ENCODE data around the gene TNNI3K. TPM values are rescaled to one million over a fixed set of nuclear protein-coding genes. Genes with fewer than 3 reads are reported as not detected.

Gene TNNI3K
- total RNA-seq, 1 donor from 2014 or later, result 1.1 TPM

- no peaks in the 10 kb centered on the region for H3K4me1 ChIP-seq
- H3K27ac ChIP-seq, result no peak overlapping the region
- intact Hi-C loops (cut with DNase I), result no loop called here
- no peaks in the 10 kb centered on the region for H3K27me3 ChIP-seq (ENCODE audit: low read depth)
- no peaks in the 10 kb centered on the region for H3K9me3 ChIP-seq
- no peak for ATAC-seq
- H3K4me3 ChIP-seq, result no peak overlapping the region
- no peaks in the 10 kb centered on the region for H3K36me3 ChIP-seq
- DNase-seq, result no peak
- TF ChIP-seq CTCF (IDR thresholded peaks at IDR 0.05), result no peak
Observed at GRCh38 chr1:74579425-74579824, 344.2 kb downstream of the TNNI3K start.

GRCh38 chr1:74583397-74583796 lies 348.2 kb downstream of the TNNI3K start:
- TF ChIP-seq CTCF (IDR thresholded peaks at IDR 0.05), result no peak
- H3K4me1 ChIP-seq, result no peaks in the 10 kb centered on the region
- H3K4me3 ChIP-seq, result no peak overlapping the region
- H3K9me3 ChIP-seq, result no peaks in the 10 kb centered on the region
- no peak for ATAC-seq
- intact Hi-C loops (cut with DNase I), result no loop called here
- H3K27me3 ChIP-seq (ENCODE audit: low read depth), result no peaks in the 10 kb centered on the region
- no peak overlapping the region for H3K27ac ChIP-seq
- no peak for DNase-seq
- H3K36me3 ChIP-seq, result no peaks in the 10 kb centered on the region

- H3K4me1 ChIP-seq, result no peaks in the 10 kb centered on the region
- H3K4me3 ChIP-seq, result no peak overlapping the region
- no peaks in the 10 kb centered on the region for H3K9me3 ChIP-seq
- TF ChIP-seq CTCF (IDR thresholded peaks at IDR 0.05), result no peak
- intact Hi-C loops (cut with DNase I), result no loop called here
- H3K27ac ChIP-seq, result no peak overlapping the region
- DNase-seq (no peak), ATAC-seq (peak in 1 of 2 donors; percentile 60)
- no peaks in the 10 kb centered on the region for H3K36me3 ChIP-seq
- H3K27me3 ChIP-seq (ENCODE audit: low read depth), result no peaks in the 10 kb centered on the region
Observed at GRCh38 chr1:74584185-74584584, 349.0 kb downstream of the TNNI3K start.

DNA sequence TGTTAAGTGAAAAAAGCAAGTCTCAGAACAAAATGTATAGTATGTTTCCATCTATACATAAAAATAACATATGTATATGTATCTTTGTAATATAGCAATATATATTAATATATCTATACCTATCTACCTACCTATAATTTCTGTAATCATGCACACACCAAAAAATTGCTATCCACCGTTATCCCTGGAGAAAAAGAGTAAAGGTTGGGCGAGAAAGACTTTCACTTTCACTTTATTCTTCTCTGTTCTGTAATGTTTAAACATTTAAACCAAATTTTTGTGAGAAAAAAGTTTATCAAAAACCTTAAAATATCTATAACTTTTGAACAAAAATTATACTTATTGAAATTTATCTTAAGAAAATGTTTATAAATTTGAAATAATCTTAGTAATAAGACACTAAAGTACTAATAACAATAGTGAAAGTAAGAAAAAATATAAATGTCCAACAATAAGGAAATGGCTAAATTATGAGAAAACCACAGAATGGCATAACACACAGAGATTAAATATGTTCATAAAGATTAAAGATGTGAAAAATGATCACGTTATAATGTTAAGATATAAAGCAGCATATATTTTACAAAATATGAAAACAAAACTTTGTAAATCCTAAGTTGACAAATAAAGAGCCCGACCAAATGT lies 351.2 kb downstream of the TNNI3K start:
- Histone ChIP-seq H3K4me3 (no peak overlapping the region), H3K36me3 (no peaks in the 10 kb centered on the region), H3K4me1 (no peaks in the 10 kb centered on the region), H3K9me3 (no peaks in the 10 kb centered on the region), H3K27me3 (ENCODE audit: low read depth) (no peaks in the 10 kb centered on the region), H3K27ac (no peak overlapping the region)
- ATAC-seq (no peak), DNase-seq (no peak)
- TF ChIP-seq CTCF (IDR thresholded peaks at IDR 0.05), result no peak
- intact Hi-C loops (cut with DNase I), result no loop called here

DNA sequence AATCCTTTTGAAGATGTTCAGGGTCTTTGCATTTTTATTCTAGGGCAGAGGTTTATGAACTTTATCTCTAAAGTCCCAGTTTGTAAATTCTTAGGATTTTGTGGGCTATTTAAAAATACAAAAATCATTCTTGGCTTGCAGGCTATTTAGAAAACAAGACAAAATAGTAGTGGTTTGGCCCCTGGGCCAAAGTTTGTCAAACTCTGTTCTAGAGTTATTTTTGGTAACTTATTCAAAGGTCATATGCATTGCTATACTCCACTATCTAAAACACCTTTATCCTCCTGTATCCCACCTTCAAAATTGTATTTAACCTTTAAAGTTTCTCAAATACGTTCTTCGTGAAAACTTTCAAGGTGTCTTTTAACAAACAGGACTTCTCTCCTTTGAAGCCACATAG lies 352.7 kb downstream of the TNNI3K start:
- no peaks in the 10 kb centered on the region for H3K27me3 ChIP-seq (ENCODE audit: low read depth)
- ATAC-seq, result no peak

More for the DNA sequence above, 352.7 kb downstream of the TNNI3K start:
- no peak overlapping the region for H3K27ac ChIP-seq
- no peaks in the 10 kb centered on the region for H3K4me1 ChIP-seq
- H3K4me3 ChIP-seq, result no peak overlapping the region
- intact Hi-C loops (cut with DNase I), result no loop called here
- no peaks in the 10 kb centered on the region for H3K36me3 ChIP-seq
- TF ChIP-seq CTCF (IDR thresholded peaks at IDR 0.05), result no peak
- DNase-seq, result no peak
- H3K9me3 ChIP-seq, result no peaks in the 10 kb centered on the region
